LoVo (cell line): ENCODE results near the gene C6orf89.

ENCODE experiments used
- DNase-seq: peaks from one replicate; pipeline ENCODE4 v3.0.0-alpha.2; 2016; ENCODE audit warnings: low spot score

C6orf89 gene

GRCh38 chr6:36969240-36969691, 83.5 kb downstream of the C6orf89 start:
- DNase-seq = no peak

GRCh38 chr6:36969988-36970891, 84.5 kb downstream of the C6orf89 start:
- DNase-seq = no peak

- DNase-seq = no peak
These were observed 85.4 kb downstream of the C6orf89 start for GRCh38 chr6:36970892-36971842.

DNA sequence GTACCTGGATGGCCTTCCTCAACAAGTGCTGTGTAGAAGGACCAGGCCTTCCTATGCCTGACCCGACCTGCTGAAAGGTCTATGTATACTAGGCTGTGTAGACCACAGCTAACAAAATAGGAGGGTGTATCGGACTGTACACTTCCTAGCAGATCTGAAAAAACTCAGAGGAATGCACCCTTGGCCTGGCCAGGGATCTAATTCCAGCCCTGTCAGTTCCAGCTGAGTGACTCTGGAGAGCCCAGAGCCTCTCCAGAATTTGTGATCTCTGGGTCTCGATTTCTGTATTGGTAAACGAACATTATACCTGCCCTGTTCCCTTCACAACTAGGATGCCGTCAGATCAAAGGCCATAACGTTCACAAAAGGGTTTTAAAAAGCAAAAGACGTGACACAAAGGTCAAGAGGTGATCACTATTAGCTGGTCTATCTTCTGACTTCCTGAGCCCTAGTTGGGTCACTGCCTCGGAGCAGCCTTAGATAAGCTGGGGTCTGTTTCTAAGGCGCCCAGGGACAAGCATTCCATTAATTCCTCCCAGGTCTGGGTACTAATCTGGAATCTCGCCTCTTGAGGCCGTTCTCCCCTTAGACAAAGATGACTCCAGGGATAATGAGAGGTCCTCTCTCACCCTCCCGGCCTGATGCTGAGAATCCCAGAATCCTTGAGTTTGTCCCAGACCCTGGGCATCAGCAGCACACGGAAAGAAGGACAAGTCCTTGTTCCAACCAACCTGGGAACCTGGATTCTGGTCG, 86.3 kb downstream of the C6orf89 start:
- DNase-seq = no peak

DNA sequence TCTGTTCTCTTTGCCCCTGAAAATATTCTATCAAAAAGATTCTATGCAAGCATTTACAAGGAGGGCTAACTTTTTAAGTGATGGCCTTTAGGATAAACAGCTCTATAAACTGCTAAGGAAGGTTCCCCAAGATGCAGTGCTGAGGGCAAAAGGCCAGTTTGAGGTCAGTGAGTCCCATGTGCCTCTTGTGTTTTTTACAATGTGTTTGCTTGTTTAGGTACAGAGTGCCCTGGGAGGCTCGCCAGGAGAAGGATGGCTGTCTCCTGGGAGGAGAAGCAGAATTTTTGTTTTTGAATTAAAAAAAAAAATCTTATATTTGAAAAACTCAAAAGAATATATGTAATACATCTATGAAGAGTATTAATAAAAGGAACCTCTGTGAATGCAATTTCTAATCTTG, 87.4 kb downstream of the C6orf89 start:
- no peak for DNase-seq

GRCh38 chr6:36973647-36974046, 87.9 kb downstream of the C6orf89 start:
- no peak for DNase-seq

DNA sequence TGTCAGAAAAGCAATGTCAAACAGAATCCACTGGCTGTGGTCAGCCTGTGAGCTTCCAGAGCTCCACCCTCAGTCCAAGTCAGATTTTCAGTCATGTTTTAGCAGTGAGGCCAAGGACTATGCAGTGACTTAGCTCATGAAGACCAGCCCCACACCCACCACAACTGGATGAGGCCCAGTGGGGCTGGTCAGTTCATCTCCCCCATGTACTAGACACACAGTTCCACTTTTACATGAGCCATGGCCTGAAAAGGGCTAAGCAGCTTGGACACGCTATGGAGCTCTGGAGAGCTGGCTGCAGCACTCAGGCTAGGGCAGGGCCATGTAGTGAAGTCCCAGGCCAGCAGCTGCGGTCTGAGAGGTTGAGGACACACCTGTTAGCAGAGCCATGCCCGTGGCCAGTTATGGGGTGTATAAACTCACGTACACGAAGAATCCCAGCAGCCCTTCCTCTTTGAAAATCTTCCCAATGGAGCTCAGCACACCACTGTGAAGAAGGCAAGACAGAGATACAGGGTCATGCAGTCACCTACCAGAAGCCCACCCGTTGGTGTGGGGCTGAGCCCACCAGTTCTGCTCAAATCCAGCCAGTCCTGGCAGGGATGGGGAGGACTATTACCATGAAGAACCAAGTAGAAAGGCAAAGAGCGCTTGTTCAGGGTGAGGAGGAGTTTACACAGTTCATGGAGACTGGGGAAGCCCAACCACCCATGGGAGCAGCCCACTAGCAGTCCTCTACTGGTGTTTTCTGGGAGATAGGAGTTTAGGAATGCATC, 89.7 kb downstream of the C6orf89 start:
- no peak for DNase-seq

DNA sequence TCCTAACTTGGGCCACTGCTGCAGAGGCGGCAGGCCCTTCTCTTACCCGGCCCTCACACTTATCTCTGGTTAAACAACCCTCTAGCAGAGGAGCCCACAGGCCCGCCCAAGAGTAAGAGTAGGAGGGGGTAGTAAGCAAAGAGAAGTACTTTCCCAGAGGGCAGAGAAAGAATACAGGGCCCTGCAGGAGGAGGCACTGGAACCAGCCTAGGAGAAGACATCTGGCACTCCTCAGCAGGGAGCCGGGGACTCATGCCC, 90.2 kb downstream of the C6orf89 start:
- no peak for DNase-seq

- DNase-seq = no peak
These were observed 90.8 kb downstream of the C6orf89 start for GRCh38 chr6:36976509-36976908.

- no peak for DNase-seq
These were observed 91.2 kb downstream of the C6orf89 start for GRCh38 chr6:36976931-36977330.

DNA sequence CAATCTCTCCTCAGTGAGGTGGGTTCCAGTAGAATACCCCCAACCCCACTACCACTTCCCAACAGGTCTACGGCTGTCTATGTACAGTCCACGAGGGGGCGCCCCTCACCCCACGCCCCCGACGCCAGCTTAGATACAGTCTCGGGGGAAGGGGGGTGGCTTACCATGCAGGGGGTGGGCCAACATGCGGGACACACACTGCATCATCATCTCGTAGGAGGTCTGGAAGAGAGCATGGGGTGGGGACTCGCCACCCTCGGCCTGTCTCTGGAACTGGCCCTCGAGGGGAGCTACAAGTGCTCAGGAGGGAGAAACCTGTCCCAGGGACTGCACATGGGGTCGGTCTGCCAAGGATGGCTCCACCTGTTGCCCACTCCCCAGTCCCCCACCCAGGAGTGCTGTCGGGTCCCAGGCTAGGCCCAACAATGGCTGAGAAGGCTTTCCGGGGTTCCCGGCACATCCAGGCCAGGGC, 91.8 kb downstream of the C6orf89 start:
- no peak for DNase-seq
